Loucy (cell line): ENCODE results near the gene MIER2.

Experiments used
- H2AFZ ChIP-seq: fragments of 200-600 bp; sonication (generic); 2 replicates; pipeline ENCODE4 v1.6.0; 2016; ENCODE audit warnings: antibody characterized with exemption, mild to moderate bottlenecking, low read length, moderate library complexity
- H3F3A ChIP-seq: fragments of 200-600 bp; 2 replicates; pipeline ENCODE4 v1.6.0; 2016; ENCODE audit warnings: antibody characterized with exemption, low read depth, mild to moderate bottlenecking
- H3K27me3 ChIP-seq: fragments of 200-600 bp; sonication (generic); 2 replicates; pipeline ENCODE4 v1.6.1; 2014; ENCODE audit warnings: low read length, mild to moderate bottlenecking; ENCODE audit not compliant: insufficient read depth, poor library complexity, severe bottlenecking
- H3K36me3 ChIP-seq: fragments of 200-600 bp; sonication (generic); 2 replicates; pipeline ENCODE4 v1.6.1; 2016; ENCODE audit warnings: low read length; ENCODE audit not compliant: insufficient read depth
- H3K4me1 ChIP-seq: fragments of 200-600 bp; sonication (generic); 2 replicates; pipeline ENCODE4 v1.5.1; 2014; ENCODE audit warnings: low read length, mild to moderate bottlenecking; ENCODE audit not compliant: insufficient read depth, poor library complexity, severe bottlenecking
- H3K4me2 ChIP-seq: fragments of 200-600 bp; sonication (generic); 2 replicates; pipeline ENCODE4 v1.6.0; 2014; ENCODE audit warnings: antibody characterized with exemption, low read length, low read depth, mild to moderate bottlenecking; ENCODE audit not compliant: poor library complexity, severe bottlenecking
- H3K4me3 ChIP-seq: fragments of 200-600 bp; sonication (generic); 2 replicates; pipeline ENCODE4 v1.5.1; 2014; ENCODE audit warnings: low read length, mild to moderate bottlenecking, mixed read lengths; ENCODE audit not compliant: poor library complexity, severe bottlenecking
- H3K79me2 ChIP-seq: fragments of 200-600 bp; sonication (generic); 2 replicates; pipeline ENCODE4 v1.6.1; 2014; ENCODE audit warnings: low read length; ENCODE audit not compliant: insufficient read depth
- H3K9ac ChIP-seq: fragments of 200-600 bp; sonication (generic); 2 replicates; pipeline ENCODE4 v1.6.0; 2014; ENCODE audit warnings: mild to moderate bottlenecking, low read depth, low read length, moderate library complexity; ENCODE audit not compliant: poor library complexity, severe bottlenecking
- H3K9me2 ChIP-seq: fragments of 200-600 bp; sonication (generic); replicated peaks from 2 replicates; pipeline ENCODE4 v1.6.1; 2016; ENCODE audit warnings: low read depth, low read length, mixed read lengths
- H3K9me3 ChIP-seq: fragments of 200-600 bp; sonication (generic); 2 replicates; pipeline ENCODE4 v1.6.1; 2014; ENCODE audit warnings: mild to moderate bottlenecking, antibody characterized with exemption, low read length, low read depth; ENCODE audit not compliant: insufficient read depth
- H4K20me1 ChIP-seq: fragments of 200-600 bp; sonication (generic); 2 replicates; pipeline ENCODE4 v1.6.0; 2014; ENCODE audit warnings: antibody characterized with exemption, low read length, mild to moderate bottlenecking; ENCODE audit not compliant: insufficient read depth, poor library complexity, severe bottlenecking
- CTCF ChIP-seq: fragments of 200-600 bp; sonication (generic); conservative IDR thresholded peaks from 2 replicates; pipeline ENCODE4 v1.5.1; 2014; ENCODE audit warnings: mild to moderate bottlenecking, antibody characterized with exemption, low read length
- EZH2phosphoT487 ChIP-seq: fragments of 200-600 bp; IDR thresholded peaks from 2 replicates; pipeline ENCODE4 v1.6.1; 2018; ENCODE audit warnings: antibody characterized with exemption, mild to moderate bottlenecking, moderate library complexity, borderline replicate concordance

Gene MIER2

DNA sequence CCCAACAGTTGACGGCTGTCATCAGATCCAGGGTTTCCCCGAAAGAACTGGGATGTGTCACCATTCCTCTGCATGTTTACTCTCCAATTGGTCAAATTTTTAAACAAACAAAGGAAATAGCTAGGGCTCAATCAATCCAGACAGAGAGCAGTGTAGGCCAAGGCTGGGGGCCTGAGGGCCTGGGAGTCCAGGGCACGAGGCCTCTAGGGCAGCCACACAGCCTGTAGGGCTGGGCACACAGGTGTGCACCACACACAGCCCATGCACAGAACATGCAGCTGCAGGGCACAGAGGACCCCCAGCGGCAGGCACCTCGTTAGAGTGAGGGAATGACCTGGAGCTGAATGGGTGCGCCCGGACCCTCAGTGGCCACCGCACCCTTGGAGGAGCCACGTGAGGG lies 9.5 kb downstream of the MIER2 start:
- TF ChIP-seq CTCF (no peak), EZH2phosphoT487 (no peak)
- Histone ChIP-seq H3K9me2 (no peaks in the 10 kb centered on the region), H3K27me3 (no peaks in the 10 kb centered on the region), H3K4me3 (no peak overlapping the region), H4K20me1 (peaks cover 2% of the 10 kb centered on the region), H2AFZ (no peak overlapping the region), H3K4me2 (no peak overlapping the region), H3K36me3 (peaks cover 21% of the 10 kb centered on the region; the same call in 1 of the 2 replicates), H3K4me1 (peaks cover 16% of the 10 kb centered on the region), H3F3A (no peaks in the 10 kb centered on the region), H3K79me2 (peaks cover 51% of the 10 kb centered on the region), H3K9me3 (no peaks in the 10 kb centered on the region), H3K9ac (no peak overlapping the region)

DNA sequence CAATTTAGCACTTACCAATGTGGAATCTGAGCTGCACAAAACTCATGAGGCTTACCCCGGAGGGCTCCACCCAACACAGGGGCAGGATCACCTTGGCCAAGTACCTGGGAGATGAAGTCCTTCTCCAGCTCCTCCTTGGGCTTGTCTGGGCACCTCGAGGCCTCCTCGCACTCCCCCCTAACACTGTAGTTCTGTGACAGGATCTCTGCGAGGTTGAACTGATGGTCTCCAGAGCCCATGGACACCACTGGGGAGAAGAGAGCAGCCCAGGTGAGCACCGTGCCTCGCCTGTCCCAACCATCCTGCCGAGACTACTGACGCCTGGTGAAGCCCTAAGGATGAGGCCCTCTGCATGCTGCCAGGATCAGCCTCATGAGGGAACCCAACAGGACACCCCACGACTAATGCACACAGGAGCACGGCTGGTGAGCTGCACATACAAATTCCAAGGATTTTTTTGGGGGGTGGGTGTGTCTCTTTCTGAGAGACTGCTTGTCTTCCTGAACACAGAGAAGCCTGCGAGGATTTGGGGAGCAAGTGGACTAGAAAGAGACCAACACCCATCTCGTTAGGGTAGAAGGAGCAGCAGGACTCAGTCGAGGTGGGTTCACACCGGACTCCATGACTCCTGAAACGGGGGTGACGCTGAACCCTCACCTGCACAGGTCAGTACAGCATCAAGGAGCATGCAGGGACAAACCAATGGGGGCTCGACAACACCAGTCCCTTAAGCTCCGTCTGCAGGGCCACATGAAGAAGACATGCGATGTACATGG lies 10.1 kb downstream of the MIER2 start:
- Histone ChIP-seq H2AFZ (no peak overlapping the region), H3K79me2 (peaks cover 45% of the 10 kb centered on the region), H3K9me2 (no peaks in the 10 kb centered on the region)

DNA sequence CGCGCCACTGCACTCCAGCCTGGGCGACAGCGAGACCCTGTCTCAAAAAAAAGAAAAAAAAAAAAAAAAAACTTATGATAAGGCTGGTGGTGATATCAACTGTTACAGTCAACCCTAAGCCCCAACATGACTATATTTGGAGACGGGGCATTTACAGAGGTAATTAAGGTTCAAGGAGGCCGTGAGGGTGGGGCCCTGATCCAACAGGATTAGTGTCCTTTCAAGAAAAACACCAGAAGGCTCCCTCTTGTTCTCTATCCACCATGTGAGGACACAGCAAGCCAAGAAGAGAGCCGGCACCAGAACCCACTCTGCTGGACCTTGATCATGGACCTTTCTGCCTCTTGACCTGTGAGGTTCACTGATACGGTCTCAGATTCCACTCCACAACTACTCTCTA lies 14.1 kb downstream of the MIER2 start:
- H3K36me3 ChIP-seq, result peaks cover 65% of the 10 kb centered on the region
- H3K9ac ChIP-seq, result no peak overlapping the region
- no peak overlapping the region for H2AFZ ChIP-seq
- no peaks in the 10 kb centered on the region for H3K27me3 ChIP-seq
- peaks cover 12% of the 10 kb centered on the region; the same call in 1 of the 2 replicates for H3K79me2 ChIP-seq
- no peak overlapping the region for H3K4me3 ChIP-seq
- no peak for TF ChIP-seq CTCF
- H3K9me2 ChIP-seq, result no peaks in the 10 kb centered on the region
- no peak overlapping the region for H3K4me2 ChIP-seq
- no peaks in the 10 kb centered on the region for H3K4me1 ChIP-seq
- no peaks in the 10 kb centered on the region for H3F3A ChIP-seq
- peaks cover 20% of the 10 kb centered on the region; the same call in 1 of the 2 replicates for H3K9me3 ChIP-seq
- no peaks in the 10 kb centered on the region for H4K20me1 ChIP-seq

More for the DNA sequence above, 10.1 kb downstream of the MIER2 start:
- H3F3A ChIP-seq, result no peaks in the 10 kb centered on the region
- H3K4me2 ChIP-seq, result no peak overlapping the region
- H4K20me1 ChIP-seq, result no peaks in the 10 kb centered on the region
- H3K4me3 ChIP-seq, result no peak overlapping the region
- TF ChIP-seq EZH2phosphoT487, result no peak
- no peak for TF ChIP-seq CTCF
- peaks cover 3% of the 10 kb centered on the region; the same call in 1 of the 2 replicates for H3K9me3 ChIP-seq
- H3K27me3 ChIP-seq, result no peaks in the 10 kb centered on the region
- peaks cover 12% of the 10 kb centered on the region for H3K4me1 ChIP-seq
- H3K9ac ChIP-seq, result no peak overlapping the region
- peaks cover 27% of the 10 kb centered on the region; the same call in 1 of the 2 replicates for H3K36me3 ChIP-seq
